HG03565 (cell line): ENCODE data around the gene ERC1.
"Not testable (repeated sequence)": the region's sequence is repeated elsewhere in the genome, so short reads cannot be mapped to it uniquely, and the experiment has no call there.

Source experiments
- ATAC-seq: cut with Tn5 transposase; IDR thresholded peaks from one replicate; pipeline ENCODE4 v1.9.1; 2021; ENCODE audit warnings: mild to moderate bottlenecking, moderate library complexity; ENCODE audit not compliant: unreplicated experiment

Gene ERC1

GRCh38 chr12:1344245-1344644, 353.2 kb downstream of the ERC1 start:
- ATAC-seq: no peak

- ATAC-seq: no peak
Measured at GRCh38 chr12:1346126-1346525, 355.1 kb downstream of the ERC1 start.

GRCh38 chr12:1347294-1347693, 356.3 kb downstream of the ERC1 start:
- no peak for ATAC-seq

GRCh38 chr12:1348606-1349005, 357.6 kb downstream of the ERC1 start:
- no peak for ATAC-seq

GRCh38 chr12:1350055-1350933, 359.3 kb downstream of the ERC1 start:
- no peak for ATAC-seq

- no peak for ATAC-seq
Measured at GRCh38 chr12:1350934-1351240, 359.9 kb downstream of the ERC1 start.

- no peak for ATAC-seq
Measured at GRCh38 chr12:1351926-1352325, 360.9 kb downstream of the ERC1 start.

GRCh38 chr12:1353451-1353850, 362.4 kb downstream of the ERC1 start:
- ATAC-seq: no peak

- no peak for ATAC-seq
Measured at GRCh38 chr12:1355396-1355795, 364.4 kb downstream of the ERC1 start.

- not testable (repeated sequence) for ATAC-seq
Measured at GRCh38 chr12:1355871-1356270, 364.8 kb downstream of the ERC1 start.

GRCh38 chr12:1356285-1356684, 365.3 kb downstream of the ERC1 start:
- ATAC-seq: no peak

GRCh38 chr12:1357171-1357570, 366.1 kb downstream of the ERC1 start:
- ATAC-seq: no peak

- ATAC-seq: no peak
Measured at GRCh38 chr12:1357711-1358110, 366.7 kb downstream of the ERC1 start.

- no peak for ATAC-seq
Measured at GRCh38 chr12:1360441-1361210, 369.6 kb downstream of the ERC1 start.

- no peak for ATAC-seq
Measured at GRCh38 chr12:1362143-1362662, 371.2 kb downstream of the ERC1 start.

- ATAC-seq: no peak
Measured at GRCh38 chr12:1365703-1366102, 374.7 kb downstream of the ERC1 start.

- no peak for ATAC-seq
Measured at GRCh38 chr12:1367331-1368291, 376.6 kb downstream of the ERC1 start.

- ATAC-seq: no peak
Measured at GRCh38 chr12:1369460-1369859, 378.4 kb downstream of the ERC1 start.

GRCh38 chr12:1369938-1370500, 379.0 kb downstream of the ERC1 start:
- ATAC-seq: no peak

- no peak for ATAC-seq
Measured at GRCh38 chr12:1373901-1374735, 383.1 kb downstream of the ERC1 start.
